Calu3 (cell line): ENCODE results near the gene ENTR1. TPM values are rescaled to one million over a fixed set of nuclear protein-coding genes. Genes with fewer than 3 reads are reported as not detected.
A peak's percentile ranks its signal among the peaks of the same experiment; 100 is the strongest.

Source experiments
- BruUV-seq: library from RNA; stranded (reverse); fragments of 400-500 nt; replicated peaks from 2 replicates; lab custom pipeline; 2021; lab: Mats Ljungman, UMichigan
- CTCF ChIA-PET: fragments of 300-600 bp; sonication (Branson Sonifier 250); formaldehyde crosslinking; loops from one replicate; lab custom pipeline; 2022; ENCODE audit warnings: antibody characterized with exemption; lab: Charles Lee
- DNase-seq: peaks from one replicate; pipeline ENCODE4 v3.0.0; 2022
- H3K27ac Mint-ChIP-seq: one replicate; pipeline ENCODE4 v1.8.0; 2022; ENCODE audit warnings: mixed read lengths; ENCODE audit not compliant: unreplicated experiment
- H3K27me3 Mint-ChIP-seq: one replicate; pipeline ENCODE4 v1.8.0; 2022; ENCODE audit warnings: mixed read lengths; ENCODE audit not compliant: unreplicated experiment
- H3K36me3 Mint-ChIP-seq: one replicate; pipeline ENCODE4 v1.8.0; 2022; ENCODE audit warnings: mild to moderate bottlenecking, moderate library complexity, mixed read lengths; ENCODE audit not compliant: insufficient read depth, unreplicated experiment
- H3K4me1 Mint-ChIP-seq: one replicate; pipeline ENCODE4 v1.8.0; 2022; ENCODE audit warnings: mild to moderate bottlenecking, low read depth, mixed read lengths; ENCODE audit not compliant: unreplicated experiment
- H3K4me3 Mint-ChIP-seq: one replicate; pipeline ENCODE4 v1.8.0; 2022; ENCODE audit warnings: mild to moderate bottlenecking, low read depth, moderate library complexity, mixed read lengths; ENCODE audit not compliant: unreplicated experiment
- H3K9me3 Mint-ChIP-seq: one replicate; pipeline ENCODE4 v1.8.0; 2022; ENCODE audit warnings: low read depth, mixed read lengths; ENCODE audit not compliant: unreplicated experiment
- intact Hi-C: fragments of 100-400 bp; cut with micrococcal nuclease; formaldehyde crosslinking; loops from one replicate; pipeline ENCODE4 v1.10.0; 2022; ENCODE audit not compliant: unreplicated experiment
- total RNA-seq: library from RNA; stranded (reverse); gene quantifications from 2 replicates; pipeline ENCODE4 v1.2.3, GENCODE V29; 2022
- TF ChIP-seq, protein P1 (sequence below): fragments of 200-600 bp; IDR thresholded peaks from one replicate; pipeline ENCODE4 v1.8.0; 2022; ENCODE audit warnings: antibody characterized with exemption; ENCODE audit not compliant: unreplicated experiment

ENTR1 gene
- total RNA-seq, 1 experiment from 2014 or later = 50.2 TPM

DNA sequence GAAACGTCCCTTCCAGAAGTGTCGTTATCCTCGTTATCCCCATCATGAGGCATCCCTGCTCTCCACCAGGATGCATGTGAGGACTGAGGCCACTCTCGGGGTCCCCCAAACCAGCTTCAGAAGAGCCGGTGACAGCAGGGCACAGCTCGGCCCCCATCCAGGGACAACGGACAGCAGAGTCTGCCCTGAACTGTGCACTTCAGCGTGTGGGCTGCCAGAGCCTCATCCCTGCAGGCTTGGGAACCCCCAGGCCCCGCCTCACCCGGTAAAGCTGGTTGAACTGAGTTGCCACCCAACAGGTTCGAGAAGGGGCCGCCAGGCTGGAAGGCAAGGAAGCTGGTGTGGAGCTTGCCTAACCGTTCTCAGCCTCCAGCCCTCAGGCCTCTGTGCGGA is 36.2 kb downstream of the ENTR1 start:
- TF ChIP-seq, protein P1, sequence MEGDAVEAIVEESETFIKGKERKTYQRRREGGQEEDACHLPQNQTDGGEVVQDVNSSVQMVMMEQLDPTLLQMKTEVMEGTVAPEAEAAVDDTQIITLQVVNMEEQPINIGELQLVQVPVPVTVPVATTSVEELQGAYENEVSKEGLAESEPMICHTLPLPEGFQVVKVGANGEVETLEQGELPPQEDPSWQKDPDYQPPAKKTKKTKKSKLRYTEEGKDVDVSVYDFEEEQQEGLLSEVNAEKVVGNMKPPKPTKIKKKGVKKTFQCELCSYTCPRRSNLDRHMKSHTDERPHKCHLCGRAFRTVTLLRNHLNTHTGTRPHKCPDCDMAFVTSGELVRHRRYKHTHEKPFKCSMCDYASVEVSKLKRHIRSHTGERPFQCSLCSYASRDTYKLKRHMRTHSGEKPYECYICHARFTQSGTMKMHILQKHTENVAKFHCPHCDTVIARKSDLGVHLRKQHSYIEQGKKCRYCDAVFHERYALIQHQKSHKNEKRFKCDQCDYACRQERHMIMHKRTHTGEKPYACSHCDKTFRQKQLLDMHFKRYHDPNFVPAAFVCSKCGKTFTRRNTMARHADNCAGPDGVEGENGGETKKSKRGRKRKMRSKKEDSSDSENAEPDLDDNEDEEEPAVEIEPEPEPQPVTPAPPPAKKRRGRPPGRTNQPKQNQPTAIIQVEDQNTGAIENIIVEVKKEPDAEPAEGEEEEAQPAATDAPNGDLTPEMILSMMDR = no peak
- Mint-ChIP-seq H3K36me3 (no peaks in the 10 kb centered on the region), H3K27me3 (no peaks in the 10 kb centered on the region), H3K4me3 (no peak overlapping the region), H3K4me1 (no peaks in the 10 kb centered on the region), H3K27ac (no peak overlapping the region), H3K9me3 (no peaks in the 10 kb centered on the region)
- BruUV-seq = no TSS peak
- DNase-seq = no peak
- CTCF ChIA-PET = no interaction called here
- intact Hi-C loops = no loop called here

DNA sequence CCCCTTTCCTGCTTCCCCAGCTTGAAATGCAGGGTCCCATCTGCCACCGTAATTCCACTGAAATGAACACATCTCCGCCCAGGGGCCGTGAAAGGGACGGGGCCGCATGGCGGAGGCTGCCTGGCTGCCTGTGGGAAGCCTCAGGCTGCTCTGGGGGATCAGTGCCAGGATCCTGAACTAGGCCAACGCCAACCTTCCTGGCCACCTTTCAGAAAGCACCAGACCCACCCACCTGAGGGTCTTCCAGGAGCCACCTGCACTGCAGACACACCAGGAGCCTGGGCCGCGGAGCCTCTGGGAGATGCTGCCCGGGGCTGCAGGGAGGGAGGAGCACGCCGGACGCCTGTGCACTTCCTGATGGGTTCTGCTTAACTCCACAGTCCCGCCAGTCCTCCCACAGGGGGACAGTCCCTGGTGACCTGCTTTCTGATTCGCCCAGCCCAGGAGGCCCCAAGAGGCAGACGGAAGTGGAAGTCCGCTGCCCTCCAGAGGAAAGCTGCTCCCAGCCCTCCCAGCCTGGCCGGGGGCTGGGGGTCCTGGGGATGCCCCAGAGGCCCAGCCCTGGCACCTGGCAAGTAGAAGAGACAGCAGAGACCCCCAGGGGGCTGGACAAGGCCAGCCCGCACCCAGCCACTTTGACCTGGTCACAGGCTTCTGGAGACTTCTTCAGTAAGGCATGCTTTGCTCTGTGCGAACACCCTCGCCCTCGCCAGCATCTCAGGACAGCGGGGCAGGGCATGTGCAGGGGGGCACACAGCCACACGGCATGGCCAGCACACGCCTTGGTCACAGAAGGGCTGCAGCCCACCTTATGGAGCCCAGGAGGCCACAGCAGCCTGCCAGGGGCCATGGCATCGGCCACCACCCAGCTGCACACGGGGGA is 36.9 kb downstream of the ENTR1 start, which contains the start of gene CARD9:
Gene CARD9 (minus strand): TSS at position 370 of the 883 bp plus-strand sequence. CDS start 1,591 bp downstream, outside the sequence.
- TF ChIP-seq, protein P1 = no peak
- peak within 1 kb of the TSS; percentile 26 for H3K4me3 Mint-ChIP-seq
- H3K27me3 Mint-ChIP-seq = no peaks in the 10 kb centered on the region
- CTCF ChIA-PET = interaction anchor here (1.5 kb wide), 1 partner anchor 11 kb away, joined by 6 read pairs; no protein-coding TSS in a partner anchor
- no peak for DNase-seq
- intact Hi-C loops = loop anchor here (2.0 kb wide), 1 partner anchor 35 kb away; no protein-coding TSS in a partner anchor
- no peaks in the 10 kb centered on the region for H3K4me1 Mint-ChIP-seq
- peak within 1 kb of the TSS; percentile 52 for H3K27ac Mint-ChIP-seq
- no TSS peak for BruUV-seq
- no peaks in the 10 kb centered on the region for H3K36me3 Mint-ChIP-seq
- no peaks in the 10 kb centered on the region for H3K9me3 Mint-ChIP-seq

DNA sequence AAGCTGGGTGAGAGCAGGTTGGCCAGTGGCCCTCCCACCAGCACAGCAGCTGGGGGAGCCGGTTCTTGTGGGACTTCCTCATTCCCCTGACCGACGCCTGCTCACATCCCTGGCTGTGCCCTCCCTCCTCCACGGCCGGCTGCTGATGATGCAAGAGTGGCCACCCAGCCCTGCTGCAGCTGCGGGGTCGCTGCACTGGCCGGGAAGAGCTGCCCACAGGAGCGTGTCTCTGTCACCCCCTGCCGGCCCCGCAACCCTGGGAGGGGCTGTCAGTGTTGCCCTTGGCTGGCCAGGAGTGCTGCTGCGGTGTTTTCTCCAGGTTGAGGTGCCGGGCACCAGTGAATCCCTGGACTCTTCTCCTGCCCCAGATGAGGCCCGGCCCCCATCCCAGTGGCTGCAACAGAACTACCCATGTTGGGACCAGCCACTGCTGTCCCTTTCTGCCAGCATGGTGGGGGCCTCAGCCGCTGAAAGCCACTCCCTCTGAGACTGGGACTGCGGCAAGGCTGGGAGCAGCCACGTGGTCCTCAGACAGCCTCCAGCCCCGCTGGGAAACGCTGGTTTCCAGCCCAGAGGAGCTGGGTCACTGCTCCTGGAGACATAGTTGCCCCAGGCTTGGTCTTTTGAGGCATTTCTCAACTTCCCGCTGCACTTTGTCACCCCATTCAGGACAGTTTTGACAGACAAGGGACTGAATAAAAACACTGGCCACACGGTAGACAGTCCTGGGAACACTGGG is 37.7 kb downstream of the ENTR1 start:
- H3K4me3 Mint-ChIP-seq = peak overlapping the region; percentile 26
- BruUV-seq = no TSS peak
- CTCF ChIA-PET = interaction anchor here (1.2 to 1.5 kb wide), 2 partner anchors 10 to 27 kb away, joined by 6 read pairs; no protein-coding TSS in a partner anchor
- intact Hi-C loops = loop anchor here (2.0 kb wide), 1 partner anchor 34 kb away; no protein-coding TSS in a partner anchor
- H3K4me1 Mint-ChIP-seq = no peaks in the 10 kb centered on the region
- TF ChIP-seq, protein P1 = no peak
- DNase-seq = peak; percentile 81
- H3K27me3 Mint-ChIP-seq = no peaks in the 10 kb centered on the region
- H3K36me3 Mint-ChIP-seq = peaks cover 1% of the 10 kb centered on the region
- H3K27ac Mint-ChIP-seq = peak overlapping the region; percentile 52
- no peaks in the 10 kb centered on the region for H3K9me3 Mint-ChIP-seq

DNA sequence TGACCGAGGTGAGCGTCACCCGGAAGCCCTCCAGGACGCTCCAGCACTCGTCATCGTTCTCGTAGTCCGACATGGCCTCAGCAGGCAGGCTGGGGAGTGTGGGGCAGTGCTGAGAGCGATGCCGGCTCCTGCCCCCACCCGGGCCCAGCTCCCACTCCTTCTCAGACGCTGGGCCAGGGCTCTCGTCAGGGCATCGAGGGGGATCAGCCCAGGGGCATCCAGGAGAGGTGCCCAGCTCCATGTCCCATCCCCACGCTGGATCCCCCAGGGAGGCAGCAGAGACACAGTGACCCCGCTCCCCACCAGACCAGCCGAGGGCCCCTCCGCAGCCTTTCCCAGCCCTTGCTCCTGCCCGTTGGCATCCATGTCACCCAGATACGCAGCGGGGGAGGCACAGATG is 38.4 kb downstream of the ENTR1 start:
- BruUV-seq = no TSS peak
- CTCF ChIA-PET = interaction anchor here (0.5 to 1.5 kb wide), 3 partner anchors 9 to 150 kb away, joined by 6 to 9 read pairs (median 6); no protein-coding TSS in a partner anchor

More for the DNA sequence above, 38.4 kb downstream of the ENTR1 start:
- H3K36me3 Mint-ChIP-seq = peaks cover 6% of the 10 kb centered on the region
- H3K4me1 Mint-ChIP-seq = no peaks in the 10 kb centered on the region
- DNase-seq = no peak
- H3K9me3 Mint-ChIP-seq = no peaks in the 10 kb centered on the region
- H3K4me3 Mint-ChIP-seq = peak overlapping the region; percentile 26
- intact Hi-C loops = loop anchor here (2.0 kb wide), 1 partner anchor 33 kb away; no protein-coding TSS in a partner anchor
- H3K27me3 Mint-ChIP-seq = no peaks in the 10 kb centered on the region
- H3K27ac Mint-ChIP-seq = no peak overlapping the region
- TF ChIP-seq, protein P1 = no peak
